Endothelial cell of umbilical vein (primary cell): ENCODE data around the gene SPRY4. TPM values are rescaled to one million over a fixed set of nuclear protein-coding genes. Genes with fewer than 3 reads are reported as not detected.

Experiments
- BruUV-seq: library from RNA; stranded (reverse); fragments of 400-500 nt; replicated peaks from 2 replicates; lab custom pipeline; 2021; lab: Mats Ljungman, UMichigan
- CTCF ChIA-PET: fragments of 300-600, 350-600 bp; sonication (Branson Sonifier 250); formaldehyde crosslinking; loops from one replicate; lab custom pipeline; 2021; ENCODE audit warnings: antibody characterized with exemption, inconsistent platforms; lab: Charles Lee
- POLR2A ChIA-PET: fragments of 300-600, 350-600 bp; sonication (Branson Sonifier 250); formaldehyde crosslinking; loops from one replicate; lab custom pipeline; 2021; ENCODE audit warnings: antibody characterized with exemption, inconsistent platforms; lab: Charles Lee
- DNase-seq: peaks from one replicate; pipeline ENCODE4 v3.0.0-alpha.2; 2011; ENCODE audit warnings: low read depth, low spot score
- FAIRE-seq: peaks from 2 replicates; lab custom pipeline; 2011; peaks lifted over from hg19 to GRCh38; lab: Jason Lieb, UNC
- H2AFZ ChIP-seq: 2 replicates; pipeline ENCODE4 v1.6.0; 2012; ENCODE audit warnings: low read depth, low read length, control low read depth, inconsistent platforms
- H3K27ac ChIP-seq: 2 replicates; pipeline ENCODE4 v1.5.1; 2011; ENCODE audit warnings: low read depth, mild to moderate bottlenecking, control low read depth, low read length, moderate library complexity; ENCODE audit not compliant: insufficient read depth
- H3K27me3 ChIP-seq, 2 experiments: 2 replicates each; pipeline versions ENCODE4 v1.6.0 to v1.6.1; 2011; ENCODE audit warnings: low read length in 2 of 2, mixed read lengths in 1 of 2; ENCODE audit not compliant: control insufficient read depth in 2 of 2, insufficient read depth in 2 of 2
- H3K36me3 ChIP-seq, 2 experiments: 2 replicates in 1 of 2; 3 replicates in 1 of 2; pipeline ENCODE4 v1.5.1; 2011; ENCODE audit warnings: low read length in 2 of 2, mild to moderate bottlenecking in 1 of 2, moderate library complexity in 1 of 2; ENCODE audit not compliant: control insufficient read depth in 2 of 2, insufficient read depth in 2 of 2; ENCODE audit errors: extremely low read depth in 1 of 2
- H3K4me1 ChIP-seq: 3 replicates; pipeline ENCODE4 v1.5.1; 2011; ENCODE audit warnings: mild to moderate bottlenecking, low read length; ENCODE audit not compliant: control insufficient read depth, insufficient read depth; ENCODE audit errors: extremely low read depth
- H3K4me2 ChIP-seq: 2 replicates; pipeline ENCODE4 v1.6.1; 2011; ENCODE audit warnings: low read length, control low read depth, mixed read lengths; ENCODE audit not compliant: insufficient read depth
- H3K4me3 ChIP-seq, 3 experiments: fragments of 200-600 bp in 1 of 3; sonication (generic), shearing (Covaris generic) in 1 of 3; replicated peaks in 1 of 3; 2 replicates each; pipeline ENCODE4 v1.5.1; 2011 to 2016; ENCODE audit warnings: control low read depth in 3 of 3, low read length in 3 of 3, mild to moderate bottlenecking in 2 of 3, inconsistent platforms in 1 of 3, low read depth in 1 of 3, moderate library complexity in 1 of 3; ENCODE audit not compliant: insufficient read depth in 1 of 3
- H3K79me2 ChIP-seq: 2 replicates; pipeline ENCODE4 v1.6.0; 2012; ENCODE audit warnings: low read length, inconsistent platforms; ENCODE audit not compliant: control insufficient read depth, insufficient read depth
- H3K9ac ChIP-seq: replicated peaks from 2 replicates; pipeline ENCODE3; 2011; ENCODE audit warnings: low read length, control low read depth; ENCODE audit not compliant: insufficient read depth; ENCODE audit errors: extremely low read depth
- H3K9me1 ChIP-seq: replicated peaks from 3 replicates; pipeline ENCODE4 v1.6.0; 2011; ENCODE audit warnings: mild to moderate bottlenecking, low read length; ENCODE audit not compliant: control insufficient read depth, insufficient read depth; ENCODE audit errors: extremely low read depth
- H3K9me3 ChIP-seq: replicated peaks from 2 replicates; pipeline ENCODE4 v1.5.1; 2012; ENCODE audit warnings: low read length, inconsistent platforms; ENCODE audit not compliant: control insufficient read depth, insufficient read depth
- H4K20me1 ChIP-seq: replicated peaks from 2 replicates; pipeline ENCODE3; 2011; ENCODE audit warnings: mild to moderate bottlenecking, low read length; ENCODE audit not compliant: control insufficient read depth, insufficient read depth; ENCODE audit errors: extremely low read depth
- CTCF ChIP-seq, 2 donors: IDR thresholded peaks; 1 replicate in 1 of 2; 2 replicates in 1 of 2; pipeline ENCODE4 v1.5.1; 2011; ENCODE audit warnings: low read length in 2 of 2, mild to moderate bottlenecking in 2 of 2, moderate library complexity in 2 of 2, control low read depth in 1 of 2, inconsistent platforms in 1 of 2, low read depth in 1 of 2; ENCODE audit not compliant: insufficient read depth in 1 of 2; ENCODE audit errors: extremely low read depth in 1 of 2
- EZH2 ChIP-seq: IDR thresholded peaks from 2 replicates; pipeline ENCODE4 v1.6.1; 2012; ENCODE audit warnings: borderline replicate concordance, low read depth, mild to moderate bottlenecking, moderate library complexity, low read length, inconsistent platforms; ENCODE audit not compliant: severe bottlenecking
- FOS ChIP-seq: IDR thresholded peaks from 2 replicates; pipeline ENCODE4 v1.6.1; 2011; ENCODE audit warnings: mild to moderate bottlenecking, low read length, moderate library complexity, borderline replicate concordance; ENCODE audit not compliant: insufficient read depth
- GATA2 ChIP-seq: IDR thresholded peaks from 2 replicates; pipeline ENCODE4 v1.7.0; 2011; ENCODE audit warnings: low read depth, mild to moderate bottlenecking, moderate library complexity, mixed read lengths, low read length; ENCODE audit not compliant: insufficient read length, insufficient read depth
- JUN ChIP-seq: IDR thresholded peaks from 2 replicates; pipeline ENCODE4 v1.6.1; 2011; ENCODE audit warnings: borderline replicate concordance, low read depth; ENCODE audit not compliant: insufficient read length, insufficient read depth
- MAX ChIP-seq: IDR thresholded peaks from 2 replicates; pipeline ENCODE4 v1.6.1; 2011; ENCODE audit not compliant: insufficient read depth, insufficient read length
- MYC ChIP-seq: IDR thresholded peaks from one replicate; pipeline ENCODE4 v1.6.1; 2011; ENCODE audit warnings: mild to moderate bottlenecking, low read depth, low read length
- POLR2A ChIP-seq: IDR thresholded peaks from 2 replicates; pipeline ENCODE4 v1.6.1; 2012; ENCODE audit warnings: low read depth, mild to moderate bottlenecking, control low read depth, low read length
- POLR2AphosphoS5 ChIP-seq: IDR thresholded peaks from 2 replicates; pipeline ENCODE4 v1.6.1; 2012; ENCODE audit warnings: low read depth, mild to moderate bottlenecking, control low read depth, low read length, moderate library complexity; ENCODE audit not compliant: insufficient read depth
- dilution Hi-C: fragments of 300-500 bp; cut with MboI; formaldehyde crosslinking; loops from one replicate; pipeline ENCODE4 v1.15.0; 2019; ENCODE audit warnings: low sequenced_read_pairs; ENCODE audit not compliant: extremely low pct_ligation_motif_present
- intact Hi-C: fragments of 100-400 bp; cut with micrococcal nuclease; formaldehyde crosslinking; loops from one replicate; pipeline ENCODE4 v1.10.0; 2022
- polyA plus RNA-seq, 4 experiments: library from polyadenylated mRNA; depleted of rRNA in 3 of 4; stranded (reverse) in 3 of 4; unstranded in 1 of 4; fragments of >200 nt; gene quantifications; 2 replicates each; pipeline versions ENCODE4 v1.2.1 to v1.2.3, GENCODE V29; 2011 to 2012; ENCODE audit warnings: missing spikeins in 1 of 4
- total RNA-seq: library from RNA; stranded (reverse); gene quantifications from 2 replicates; pipeline ENCODE4 v1.2.3, GENCODE V29; 2021

Gene SPRY4
- total and polyA plus RNA-seq, 2 donors (not counting 3 experiments of a cell fraction or from before 2014, with no cell fraction given), result 9.3 to 33.9 TPM

DNA sequence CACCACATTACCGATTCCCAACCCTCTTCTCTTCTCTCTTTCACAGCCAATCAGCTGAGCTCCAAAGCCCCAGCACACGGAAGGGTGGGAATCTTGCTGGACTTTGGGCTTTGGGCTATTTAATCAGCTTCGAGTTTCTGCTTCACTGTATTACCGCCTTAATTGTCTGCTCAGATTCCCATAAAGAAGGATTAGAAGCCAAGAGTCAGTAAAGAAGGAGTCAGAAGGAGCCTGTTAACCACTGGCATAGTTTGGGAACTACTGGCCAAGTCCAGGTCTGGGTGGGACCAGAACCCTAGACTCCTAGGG, 4.4 kb downstream of the SPRY4 start:
- Histone ChIP-seq H3K4me3 (no peak overlapping the region), H3K9me1 (no peaks in the 10 kb centered on the region), H3K79me2 (peaks cover 95% of the 10 kb centered on the region), H3K9me3 (no peaks in the 10 kb centered on the region), H4K20me1 (no peaks in the 10 kb centered on the region), H3K27ac (no peak overlapping the region), H3K27me3 (no peaks in the 10 kb centered on the region), H3K4me1 (peaks cover 71% of the 10 kb centered on the region), H3K36me3 (no peaks in the 10 kb centered on the region), H2AFZ (no peak overlapping the region), H3K9ac (no peak overlapping the region), H3K4me2 (peak overlapping the region; percentile 78)
- no TSS peak for BruUV-seq
- dilution Hi-C loops (no loop called here), intact Hi-C loops (loop anchor here (10.0 kb wide), 1 partner anchor 306 kb away; the partner anchor contains the start of gene GNPDA1)
- TF ChIP-seq CTCF (IDR thresholded peaks at IDR 0.05; ENCODE audit: extremely low read depth in 1 of 2, insufficient read depth in 1 of 2, low read depth in 1 of 2, low read length in 2 of 2) (no peak), EZH2 (no peak), JUN (no peak), GATA2 (no peak), POLR2AphosphoS5 (no peak), MAX (no peak), FOS (no peak), MYC (no peak), POLR2A (no peak)
- FAIRE-seq (peak; percentile 33), DNase-seq (no peak)
- ChIA-PET POLR2A (interaction anchor here (1.3 kb wide), 1 partner anchor 37 kb away, joined by 4 read pairs; no protein-coding TSS in a partner anchor), CTCF (interaction anchor here (0.7 to 8.8 kb wide), 6 partner anchors 18 to 226 kb away, joined by 3 to 128 read pairs (median 4); no protein-coding TSS in a partner anchor)
